Prostate gland (tissue), 2 donors: ENCODE results near the gene GGPS1.

Experiments
- CTCF ChIP-seq, 4 experiments: fragments of 200-600 bp in 2 of 4; fragments of 450-650 bp in 2 of 4; sonication (generic) in 2 of 4; IDR thresholded peaks; 1 replicate in 3 of 4; 2 replicates in 1 of 4; pipeline ENCODE4 v1.5.1; 2016 to 2019; ENCODE audit warnings: antibody characterized with exemption in 4 of 4, mild to moderate bottlenecking in 2 of 4, moderate library complexity in 2 of 4
- POLR2A ChIP-seq: fragments of 450-650 bp; IDR thresholded peaks from one replicate; pipeline ENCODE4 v1.6.1; 2016; ENCODE audit warnings: antibody characterized with exemption, mild to moderate bottlenecking

DNA sequence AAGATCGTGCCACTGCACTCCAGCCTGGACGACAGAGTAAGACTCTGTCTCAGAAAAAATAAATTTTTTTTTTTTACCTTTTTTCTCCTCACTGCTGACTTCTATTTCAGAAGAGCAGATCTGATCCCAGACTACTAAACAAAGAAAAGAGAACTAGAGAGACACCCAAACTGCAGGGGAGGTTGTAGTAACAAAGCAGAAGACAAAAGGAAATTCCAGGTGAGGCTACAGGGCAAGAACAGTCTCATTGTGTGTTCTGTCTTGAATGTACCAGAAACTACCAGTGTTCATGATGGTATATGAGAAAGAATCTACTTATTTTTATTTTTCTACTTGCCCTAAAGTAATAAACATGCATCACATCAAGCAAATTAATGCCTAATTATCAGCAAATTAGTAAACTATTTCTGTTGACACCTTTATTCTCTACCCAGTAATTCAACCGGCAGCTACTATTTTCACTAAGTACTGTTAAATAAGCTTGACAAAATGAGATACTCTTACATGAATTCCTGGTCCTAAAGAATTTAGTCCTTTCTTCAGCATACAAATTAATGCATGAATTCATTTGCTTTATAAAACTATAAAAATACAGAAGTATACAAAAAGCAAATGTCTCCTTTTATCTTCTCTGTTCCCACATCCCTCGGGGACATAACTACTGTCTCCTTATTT, 41.0 kb upstream of the GGPS1 start:
- TF ChIP-seq CTCF (IDR thresholded peaks at IDR 0.05) (no peak), POLR2A (no peak)
